HepG2 (cell line): ENCODE results near the gene SUCLG2. TPM values are rescaled to one million over a fixed set of nuclear protein-coding genes. Genes with fewer than 3 reads are reported as not detected.

ENCODE experiments used
- ATAC-seq: fragments of 200-7000 bp; cut with Tn5 transposase; 3 replicates; pipeline ENCODE4 v1.9.1; 2020; ENCODE audit warnings: mild to moderate bottlenecking, moderate library complexity
- BruUV-seq: library from RNA; stranded (reverse); fragments of 400-500 nt; replicated peaks from 2 replicates; lab custom pipeline; 2021; lab: Mats Ljungman, UMichigan
- CTCF ChIA-PET: fragments of 300-600 bp; formaldehyde crosslinking; extraction: SDS; loops from one replicate; lab custom pipeline; 2021; ENCODE audit warnings: low total read pairs, inconsistent platforms, low intra/inter-chr PET ratio; lab: Yijun Ruan, JAX
- POLR2A ChIA-PET: fragments of 350-600 bp; sonication (Branson Sonifier 250); formaldehyde crosslinking; loops from one replicate; lab custom pipeline; 2020; ENCODE audit warnings: antibody characterized with exemption, inconsistent platforms; lab: Yijun Ruan, JAX
- DNase-seq: peaks from one replicate; pipeline ENCODE4 v3.0.0-alpha.2; 2015; ENCODE audit warnings: low spot score
- FAIRE-seq: peaks from 3 replicates; lab custom pipeline; 2011; peaks lifted over from hg19 to GRCh38; lab: Jason Lieb, UNC
- H2AFZ ChIP-seq: one replicate; pipeline ENCODE4 v1.6.1; 2011; ENCODE audit warnings: low read length, inconsistent platforms
- H3K27ac ChIP-seq: fragments of 300-600 bp; 3 replicates; pipeline ENCODE4 v1.8.0; 2011; ENCODE audit warnings: mixed run types, mild to moderate bottlenecking, mixed read lengths, low read length, inconsistent platforms; ENCODE audit not compliant: insufficient read depth; ENCODE audit errors: extremely low read length
- H3K27me3 ChIP-seq, 2 experiments: fragments of 200-600 bp in 1 of 2; 2 replicates in 1 of 2; 3 replicates in 1 of 2; pipeline versions ENCODE4 v1.6.0 to v1.8.0; 2011; ENCODE audit warnings: low read length in 2 of 2, mild to moderate bottlenecking in 2 of 2, moderate library complexity in 2 of 2, inconsistent platforms in 1 of 2; ENCODE audit not compliant: insufficient read depth in 2 of 2, control insufficient read depth in 1 of 2
- H3K36me3 ChIP-seq, 2 experiments: fragments of 200-600 bp in 1 of 2; replicated peaks in 1 of 2; 2 replicates in 1 of 2; 3 replicates in 1 of 2; pipeline versions ENCODE4 v1.5.1 to v1.8.0; 2011; ENCODE audit warnings: low read length in 2 of 2, inconsistent platforms in 1 of 2; ENCODE audit not compliant: insufficient read depth in 2 of 2, control insufficient read depth in 1 of 2
- H3K4me1 ChIP-seq: 2 replicates; pipeline ENCODE4 v1.5.1; 2012; ENCODE audit warnings: low read length, inconsistent platforms; ENCODE audit not compliant: insufficient read depth
- H3K4me2 ChIP-seq: 2 replicates; pipeline ENCODE4 v1.6.0; 2011; ENCODE audit warnings: low read depth, low read length, inconsistent platforms
- H3K4me3 ChIP-seq, 3 experiments: fragments of 200-600 bp in 1 of 3; sonication (generic), shearing (Covaris generic) in 1 of 3; replicated peaks in 1 of 3; 2 replicates each; pipeline ENCODE4 v1.5.1; 2011 to 2016; ENCODE audit warnings: low read length in 3 of 3, inconsistent platforms in 2 of 3, low read depth in 2 of 3, mild to moderate bottlenecking in 2 of 3, control low read depth in 1 of 3, mixed read lengths in 1 of 3; ENCODE audit not compliant: insufficient read depth in 1 of 3
- H3K79me2 ChIP-seq: one replicate; pipeline ENCODE4 v1.6.1; 2011; ENCODE audit warnings: low read length, inconsistent platforms; ENCODE audit not compliant: insufficient read depth
- H3K9ac ChIP-seq: 2 replicates; pipeline ENCODE4 v1.6.0; 2011; ENCODE audit warnings: mild to moderate bottlenecking, low read depth, low read length, inconsistent platforms; ENCODE audit not compliant: insufficient read depth
- H3K9me3 ChIP-seq: 2 replicates; pipeline ENCODE4 v1.5.1; 2012; ENCODE audit warnings: mild to moderate bottlenecking, low read length
- H4K20me1 ChIP-seq: 2 replicates; pipeline ENCODE4 v1.6.0; 2011; ENCODE audit warnings: inconsistent platforms, mild to moderate bottlenecking, low read length, moderate library complexity; ENCODE audit not compliant: insufficient read depth
- EHMT2 ChIP-seq: fragments of 200-600 bp; sonication (generic); IDR thresholded peaks from 2 replicates; pipeline ENCODE4 v1.7.0; 2017; ENCODE audit warnings: antibody characterized with exemption, low read depth, low read length, borderline replicate concordance
- HDAC1 ChIP-seq: sonication (generic); formaldehyde crosslinking; IDR thresholded peaks from 2 replicates; pipeline ENCODE4 v1.5.1; 2020; ENCODE audit warnings: mild to moderate bottlenecking, missing genetic modification reagents
- HDAC6 ChIP-seq: fragments of 200-600 bp; sonication (generic); IDR thresholded peaks from 2 replicates; pipeline ENCODE4 v1.7.0; 2017; ENCODE audit warnings: mild to moderate bottlenecking, antibody characterized with exemption, low read length, low read depth
- KLF15 ChIP-seq: sonication (generic); formaldehyde crosslinking; IDR thresholded peaks from 2 replicates; pipeline ENCODE4 v1.8.1; 2023; ENCODE audit warnings: borderline replicate concordance, mild to moderate bottlenecking, inconsistent platforms, missing genetic modification reagents, mixed read lengths
- POLR2AphosphoS2 ChIP-seq: IDR thresholded peaks from 2 replicates; pipeline ENCODE4 v1.6.1; 2011; ENCODE audit warnings: low read depth, low read length, improper control_type of control experiment
- SP140L ChIP-seq: sonication (generic); formaldehyde crosslinking; IDR thresholded peaks from 2 replicates; pipeline ENCODE4 v1.4.0; 2020; ENCODE audit warnings: missing genetic modification reagents, borderline replicate concordance
- XBP1 ChIP-seq: sonication (generic); formaldehyde crosslinking; IDR thresholded peaks from 2 replicates; pipeline ENCODE4 v1.5.0; 2020; ENCODE audit warnings: missing genetic modification reagents
- ZFP36L2 ChIP-seq: sonication (generic); formaldehyde crosslinking; IDR thresholded peaks from 2 replicates; pipeline ENCODE4 v1.4.0; 2020; ENCODE audit warnings: missing genetic modification reagents
- ZNF30 ChIP-seq: sonication (generic); formaldehyde crosslinking; IDR thresholded peaks from 2 replicates; pipeline ENCODE4 v1.5.0; 2020; ENCODE audit warnings: mild to moderate bottlenecking, missing genetic modification reagents
- ZNF337 ChIP-seq: sonication (generic); formaldehyde crosslinking; IDR thresholded peaks from 2 replicates; pipeline ENCODE4 v1.5.1; 2020; ENCODE audit warnings: missing genetic modification reagents, low read depth, mild to moderate bottlenecking, borderline replicate concordance
- ZNF678 ChIP-seq: sonication (generic); formaldehyde crosslinking; IDR thresholded peaks from 2 replicates; pipeline ENCODE4 v1.4.0; 2020; ENCODE audit warnings: mild to moderate bottlenecking, missing genetic modification reagents
- WGBS: methylation state at CpG from one replicate; pipeline ENCODE4 v1.1.6; 2017; ENCODE audit warnings: low lambda C conversion rate; 5-methylcytosine and 5-hydroxymethylcytosine counted together
- in situ Hi-C: cut with HindIII; loops from 2 replicates; pipeline ENCODE4 v1.10.0; 2017; ENCODE audit warnings: low pct_unique_long_range_greater_than_20kb; ENCODE audit not compliant: extremely low pct_ligation_motif_present
- intact Hi-C: fragments of 100-400 bp; cut with micrococcal nuclease; formaldehyde crosslinking; loops from one replicate; pipeline ENCODE4 v1.10.0; 2022; ENCODE audit not compliant: unreplicated experiment
- polyA plus RNA-seq, 8 experiments: library from polyadenylated mRNA; depleted of rRNA in 3 of 8; stranded (reverse) in 7 of 8; unstranded in 1 of 8; fragments of >200 nt; fragmentation: Illumina TruSeq in 4 of 8; extraction: Trizol in 4 of 8; gene quantifications; 2 replicates each; pipeline versions ENCODE4 v1.2.1 to v1.2.3, GENCODE V29; 2011 to 2016; ENCODE audit warnings: low read depth in 4 of 8, missing spikeins in 1 of 8, mixed read lengths in 1 of 8; ENCODE audit not compliant: insufficient read depth in 1 of 8
- total RNA-seq, 5 experiments: library from RNA; depleted of rRNA; stranded (reverse); fragments of >200 nt; fragmentation: Illumina TruSeq; extraction: Trizol; gene quantifications; 2 replicates each; pipeline ENCODE4 v1.2.3, GENCODE V29; 2016; ENCODE audit warnings: low read depth in 1 of 5
- TF ChIP-seq, protein P1 (sequence below): IDR thresholded peaks from 2 replicates; pipeline ENCODE4 v1.6.1; 2016; ENCODE audit warnings: low read depth, missing genetic modification reagents, missing compliant biosample characterization
- TF ChIP-seq, protein P2 (sequence below): sonication (generic); formaldehyde crosslinking; IDR thresholded peaks from 2 replicates; pipeline ENCODE4 v1.4.0; 2020; ENCODE audit warnings: missing genetic modification reagents, mild to moderate bottlenecking, borderline replicate concordance

The SUCLG2 gene
- total and polyA plus RNA-seq, 2 of the 13 experiments (the other 11 are each of a cell fraction or from before 2014, with no cell fraction given) = 21.4 to 64.9 TPM

DNA sequence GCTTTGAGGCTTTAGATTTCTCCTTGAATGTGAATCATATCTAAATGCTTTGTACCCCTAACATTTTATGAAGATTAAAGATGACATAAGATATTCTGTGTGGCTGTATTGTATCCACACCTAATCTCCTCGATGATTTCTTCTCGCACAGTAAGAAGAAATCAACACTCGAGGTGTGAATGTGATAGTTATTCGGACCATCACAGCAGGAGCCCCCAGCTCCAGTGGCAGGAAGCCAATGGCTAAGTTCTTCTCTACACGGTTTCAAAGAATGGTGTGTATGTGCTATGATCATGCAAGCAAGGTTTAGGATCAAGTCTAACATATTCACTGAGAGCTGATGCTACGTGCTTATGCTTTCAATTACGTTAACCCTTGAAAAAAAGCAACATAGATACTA, 271.0 kb downstream of the SUCLG2 start:
- no peak overlapping the region for H3K4me2 ChIP-seq
- H3K4me3 ChIP-seq = no peak overlapping the region
- H3K27ac ChIP-seq = no peak overlapping the region
- H3K79me2 ChIP-seq = no peaks in the 10 kb centered on the region
- DNase-seq (no peak), FAIRE-seq (no peak), ATAC-seq (no peak)
- in situ Hi-C loops (loop anchor here (5.0 kb wide), 1 partner anchor 409 kb away; no protein-coding TSS in a partner anchor), intact Hi-C loops (loop anchor here (5.0 kb wide), 2 partner anchors 634 to 1589 kb away; no protein-coding TSS in a partner anchor)
- ChIA-PET POLR2A (no interaction called here), CTCF (no interaction called here)
- 97% methylated on average over 7 of the region's 7 CpGs for WGBS
- TF ChIP-seq ZNF30 (CRISPR knock-in tag) (no peak), HDAC1 (CRISPR knock-in tag) (no peak), KLF15 (CRISPR knock-in tag) (no peak), EHMT2 (no peak), SP140L (CRISPR knock-in tag) (no peak), XBP1 (CRISPR knock-in tag) (no peak), ZNF337 (CRISPR knock-in tag) (no peak), HDAC6 (no peak), POLR2AphosphoS2 (no peak), ZNF678 (CRISPR knock-in tag) (no peak), ZFP36L2 (CRISPR knock-in tag) (no peak)
- TF ChIP-seq, protein P1, sequence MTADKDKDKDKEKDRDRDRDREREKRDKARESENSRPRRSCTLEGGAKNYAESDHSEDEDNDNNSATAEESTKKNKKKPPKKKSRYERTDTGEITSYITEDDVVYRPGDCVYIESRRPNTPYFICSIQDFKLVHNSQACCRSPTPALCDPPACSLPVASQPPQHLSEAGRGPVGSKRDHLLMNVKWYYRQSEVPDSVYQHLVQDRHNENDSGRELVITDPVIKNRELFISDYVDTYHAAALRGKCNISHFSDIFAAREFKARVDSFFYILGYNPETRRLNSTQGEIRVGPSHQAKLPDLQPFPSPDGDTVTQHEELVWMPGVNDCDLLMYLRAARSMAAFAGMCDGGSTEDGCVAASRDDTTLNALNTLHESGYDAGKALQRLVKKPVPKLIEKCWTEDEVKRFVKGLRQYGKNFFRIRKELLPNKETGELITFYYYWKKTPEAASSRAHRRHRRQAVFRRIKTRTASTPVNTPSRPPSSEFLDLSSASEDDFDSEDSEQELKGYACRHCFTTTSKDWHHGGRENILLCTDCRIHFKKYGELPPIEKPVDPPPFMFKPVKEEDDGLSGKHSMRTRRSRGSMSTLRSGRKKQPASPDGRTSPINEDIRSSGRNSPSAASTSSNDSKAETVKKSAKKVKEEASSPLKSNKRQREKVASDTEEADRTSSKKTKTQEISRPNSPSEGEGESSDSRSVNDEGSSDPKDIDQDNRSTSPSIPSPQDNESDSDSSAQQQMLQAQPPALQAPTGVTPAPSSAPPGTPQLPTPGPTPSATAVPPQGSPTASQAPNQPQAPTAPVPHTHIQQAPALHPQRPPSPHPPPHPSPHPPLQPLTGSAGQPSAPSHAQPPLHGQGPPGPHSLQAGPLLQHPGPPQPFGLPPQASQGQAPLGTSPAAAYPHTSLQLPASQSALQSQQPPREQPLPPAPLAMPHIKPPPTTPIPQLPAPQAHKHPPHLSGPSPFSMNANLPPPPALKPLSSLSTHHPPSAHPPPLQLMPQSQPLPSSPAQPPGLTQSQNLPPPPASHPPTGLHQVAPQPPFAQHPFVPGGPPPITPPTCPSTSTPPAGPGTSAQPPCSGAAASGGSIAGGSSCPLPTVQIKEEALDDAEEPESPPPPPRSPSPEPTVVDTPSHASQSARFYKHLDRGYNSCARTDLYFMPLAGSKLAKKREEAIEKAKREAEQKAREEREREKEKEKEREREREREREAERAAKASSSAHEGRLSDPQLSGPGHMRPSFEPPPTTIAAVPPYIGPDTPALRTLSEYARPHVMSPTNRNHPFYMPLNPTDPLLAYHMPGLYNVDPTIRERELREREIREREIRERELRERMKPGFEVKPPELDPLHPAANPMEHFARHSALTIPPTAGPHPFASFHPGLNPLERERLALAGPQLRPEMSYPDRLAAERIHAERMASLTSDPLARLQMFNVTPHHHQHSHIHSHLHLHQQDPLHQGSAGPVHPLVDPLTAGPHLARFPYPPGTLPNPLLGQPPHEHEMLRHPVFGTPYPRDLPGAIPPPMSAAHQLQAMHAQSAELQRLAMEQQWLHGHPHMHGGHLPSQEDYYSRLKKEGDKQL (CRISPR knock-in tag) = no peak
- TF ChIP-seq, protein P2, sequence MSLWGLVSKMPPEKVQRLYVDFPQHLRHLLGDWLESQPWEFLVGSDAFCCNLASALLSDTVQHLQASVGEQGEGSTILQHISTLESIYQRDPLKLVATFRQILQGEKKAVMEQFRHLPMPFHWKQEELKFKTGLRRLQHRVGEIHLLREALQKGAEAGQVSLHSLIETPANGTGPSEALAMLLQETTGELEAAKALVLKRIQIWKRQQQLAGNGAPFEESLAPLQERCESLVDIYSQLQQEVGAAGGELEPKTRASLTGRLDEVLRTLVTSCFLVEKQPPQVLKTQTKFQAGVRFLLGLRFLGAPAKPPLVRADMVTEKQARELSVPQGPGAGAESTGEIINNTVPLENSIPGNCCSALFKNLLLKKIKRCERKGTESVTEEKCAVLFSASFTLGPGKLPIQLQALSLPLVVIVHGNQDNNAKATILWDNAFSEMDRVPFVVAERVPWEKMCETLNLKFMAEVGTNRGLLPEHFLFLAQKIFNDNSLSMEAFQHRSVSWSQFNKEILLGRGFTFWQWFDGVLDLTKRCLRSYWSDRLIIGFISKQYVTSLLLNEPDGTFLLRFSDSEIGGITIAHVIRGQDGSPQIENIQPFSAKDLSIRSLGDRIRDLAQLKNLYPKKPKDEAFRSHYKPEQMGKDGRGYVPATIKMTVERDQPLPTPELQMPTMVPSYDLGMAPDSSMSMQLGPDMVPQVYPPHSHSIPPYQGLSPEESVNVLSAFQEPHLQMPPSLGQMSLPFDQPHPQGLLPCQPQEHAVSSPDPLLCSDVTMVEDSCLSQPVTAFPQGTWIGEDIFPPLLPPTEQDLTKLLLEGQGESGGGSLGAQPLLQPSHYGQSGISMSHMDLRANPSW (CRISPR knock-in tag) = no peak
- no peaks in the 10 kb centered on the region for H3K9me3 ChIP-seq
- no peak overlapping the region for H3K9ac ChIP-seq
- no peaks in the 10 kb centered on the region for H3K4me1 ChIP-seq
- no TSS peak for BruUV-seq
- H2AFZ ChIP-seq = no peak overlapping the region
- no peaks in the 10 kb centered on the region for H4K20me1 ChIP-seq
- no peaks in the 10 kb centered on the region for H3K36me3 ChIP-seq
- H3K27me3 ChIP-seq = no peaks in the 10 kb centered on the region
